RWPE2 (cell line): ENCODE data around the gene OR13J1.

Experiments
- ATAC-seq: fragments of 200-7000 bp; cut with Tn5 transposase; 3 replicates; pipeline ENCODE4 v1.9.1; 2021; ENCODE audit warnings: low read depth
- DNase-seq: peaks from one replicate; pipeline ENCODE4 v3.0.0-alpha.2; 2020; ENCODE audit warnings: low spot score
- H3K27ac ChIP-seq: fragments of 450-650 bp; 2 replicates; pipeline ENCODE4 v1.5.1; 2017; ENCODE audit warnings: mild to moderate bottlenecking; ENCODE audit not compliant: poor library complexity, severe bottlenecking
- H3K27me3 ChIP-seq: fragments of 250-450 bp; sonication (Bioruptor Pico); 2 replicates; pipeline ENCODE4 v1.5.1; 2021; ENCODE audit warnings: mild to moderate bottlenecking, moderate library complexity; ENCODE audit not compliant: insufficient read depth, poor library complexity, severe bottlenecking
- H3K36me3 ChIP-seq: fragments of 250-450 bp; sonication (Bioruptor Pico); 2 replicates; pipeline ENCODE4 v1.5.1; 2020; ENCODE audit warnings: low read depth, mild to moderate bottlenecking, moderate library complexity
- H3K4me1 ChIP-seq: fragments of 250-450 bp; sonication (Bioruptor Pico); 2 replicates; pipeline ENCODE4 v1.5.1; 2021; ENCODE audit warnings: mild to moderate bottlenecking, moderate library complexity; ENCODE audit not compliant: insufficient read depth, poor library complexity, severe bottlenecking
- H3K4me3 ChIP-seq: fragments of 250-450 bp; sonication (Bioruptor Pico); 2 replicates; pipeline ENCODE4 v1.5.1; 2021; ENCODE audit warnings: mild to moderate bottlenecking, moderate library complexity; ENCODE audit not compliant: severe bottlenecking
- H3K9me3 ChIP-seq: fragments of 250-450 bp; sonication (Bioruptor Pico); 2 replicates; pipeline ENCODE4 v1.5.1; 2021; ENCODE audit warnings: mild to moderate bottlenecking, moderate library complexity; ENCODE audit not compliant: severe bottlenecking
- CTCF ChIP-seq: fragments of 450-650 bp; IDR thresholded peaks from one replicate; pipeline ENCODE4 v1.5.1; 2017; ENCODE audit warnings: mild to moderate bottlenecking, moderate library complexity; ENCODE audit not compliant: poor library complexity, severe bottlenecking

The OR13J1 gene

GRCh38 chr9:35845824-35846771 is 24.1 kb downstream of the OR13J1 start:
- Histone ChIP-seq H3K9me3 (no peaks in the 10 kb centered on the region), H3K4me1 (peaks cover 8% of the 10 kb centered on the region), H3K36me3 (no peaks in the 10 kb centered on the region), H3K27ac (no peak overlapping the region), H3K4me3 (no peak overlapping the region), H3K27me3 (no peaks in the 10 kb centered on the region)
- no peak for TF ChIP-seq CTCF
- DNase-seq (no peak), ATAC-seq (no peak)

GRCh38 chr9:35844628-35845270 is 25.5 kb downstream of the OR13J1 start:
- H3K27ac ChIP-seq: peak overlapping the region; percentile 31
- no peaks in the 10 kb centered on the region for H3K36me3 ChIP-seq
- no peak for DNase-seq
- TF ChIP-seq CTCF: no peak
- H3K27me3 ChIP-seq: no peaks in the 10 kb centered on the region
- H3K4me3 ChIP-seq: no peak overlapping the region
- H3K4me1 ChIP-seq: peaks cover 8% of the 10 kb centered on the region
- H3K9me3 ChIP-seq: no peaks in the 10 kb centered on the region
- ATAC-seq: peak; percentile 51

- TF ChIP-seq CTCF: no peak
- no peak overlapping the region for H3K27ac ChIP-seq
- H3K36me3 ChIP-seq: no peaks in the 10 kb centered on the region
- no peak overlapping the region for H3K4me3 ChIP-seq
- peaks cover 8% of the 10 kb centered on the region for H3K4me1 ChIP-seq
- no peaks in the 10 kb centered on the region for H3K27me3 ChIP-seq
- H3K9me3 ChIP-seq: no peaks in the 10 kb centered on the region
- ATAC-seq: no peak
- no peak for DNase-seq
Measured at GRCh38 chr9:35842795-35843194, 27.4 kb downstream of the OR13J1 start.

GRCh38 chr9:35842020-35842745 is 28.0 kb downstream of the OR13J1 start:
- no peak overlapping the region for H3K4me3 ChIP-seq
- no peak for ATAC-seq

More at GRCh38 chr9:35842020-35842745, 28.0 kb downstream of the OR13J1 start:
- no peaks in the 10 kb centered on the region for H3K27me3 ChIP-seq
- DNase-seq: no peak
- H3K27ac ChIP-seq: no peak overlapping the region
- peaks cover 8% of the 10 kb centered on the region for H3K4me1 ChIP-seq
- no peaks in the 10 kb centered on the region for H3K36me3 ChIP-seq
- H3K9me3 ChIP-seq: no peaks in the 10 kb centered on the region
- TF ChIP-seq CTCF: no peak
